ENCODE results near the gene GRM1.

Gene GRM1

GRCh38 chr6:146041282-146041681 lies 12.4 kb downstream of the GRM1 start:
- H3K27me3 ChIP-seq (ENCODE audit: insufficient read depth, low read depth, severe bottlenecking), result peaks cover 6% of the 10 kb centered on the region
- H3K36me3 ChIP-seq, result no peaks in the 10 kb centered on the region
- no peaks in the 10 kb centered on the region for H3K9me3 ChIP-seq (ENCODE audit: severe bottlenecking)
- TF ChIP-seq CTCF (IDR thresholded peaks at IDR 0.05; ENCODE audit: low read depth, low read length), result peak; percentile 64
- peak; percentile 60 for DNase-seq
- no peak overlapping the region for H3K27ac ChIP-seq
- H3K4me3 ChIP-seq (ENCODE audit: low read depth, low read length), result no peak overlapping the region

- Histone ChIP-seq H3K36me3 (no peaks in the 10 kb centered on the region), H3K27me3 (ENCODE audit: insufficient read depth, low read depth, severe bottlenecking) (peaks cover 5% of the 10 kb centered on the region), H3K9me3 (ENCODE audit: severe bottlenecking) (no peaks in the 10 kb centered on the region), H3K27ac (no peak overlapping the region), H3K4me3 (ENCODE audit: low read depth, low read length) (no peak overlapping the region)
- no peak for DNase-seq
- no peak for TF ChIP-seq CTCF (IDR thresholded peaks at IDR 0.05; ENCODE audit: low read depth, low read length)
Measured at GRCh38 chr6:146047371-146047770, 18.5 kb downstream of the GRM1 start.

GRCh38 chr6:146050168-146050567 lies 21.3 kb downstream of the GRM1 start:
- no peak for DNase-seq
- no peak overlapping the region for H3K27ac ChIP-seq
- H3K27me3 ChIP-seq (ENCODE audit: insufficient read depth, low read depth, severe bottlenecking), result peaks cover 4% of the 10 kb centered on the region
- H3K4me3 ChIP-seq (ENCODE audit: low read depth, low read length), result no peak overlapping the region
- H3K9me3 ChIP-seq (ENCODE audit: severe bottlenecking), result no peaks in the 10 kb centered on the region
- H3K36me3 ChIP-seq, result no peaks in the 10 kb centered on the region
- no peak for TF ChIP-seq CTCF (IDR thresholded peaks at IDR 0.05; ENCODE audit: low read depth, low read length)

- no peak overlapping the region for H3K4me3 ChIP-seq (ENCODE audit: low read depth, low read length)
Measured at GRCh38 chr6:146056506-146056905, 27.6 kb downstream of the GRM1 start.

GRCh38 chr6:146065690-146066089 lies 36.8 kb downstream of the GRM1 start:
- Histone ChIP-seq H3K27me3 (ENCODE audit: insufficient read depth, low read depth, severe bottlenecking) (peaks cover 3% of the 10 kb centered on the region), H3K9me3 (ENCODE audit: severe bottlenecking) (no peaks in the 10 kb centered on the region), H3K36me3 (no peaks in the 10 kb centered on the region), H3K4me3 (ENCODE audit: low read depth, low read length) (no peak overlapping the region), H3K27ac (no peak overlapping the region)
- no peak for TF ChIP-seq CTCF (IDR thresholded peaks at IDR 0.05; ENCODE audit: low read depth, low read length)
- DNase-seq, result no peak

More at GRCh38 chr6:146056506-146056905, 27.6 kb downstream of the GRM1 start:
- Histone ChIP-seq H3K9me3 (ENCODE audit: severe bottlenecking) (no peaks in the 10 kb centered on the region), H3K27ac (no peak overlapping the region), H3K36me3 (no peaks in the 10 kb centered on the region), H3K27me3 (ENCODE audit: insufficient read depth, low read depth, severe bottlenecking) (peaks cover 2% of the 10 kb centered on the region)
- no peak for TF ChIP-seq CTCF (IDR thresholded peaks at IDR 0.05; ENCODE audit: low read depth, low read length)
- DNase-seq, result no peak

- no peak for DNase-seq
- Histone ChIP-seq H3K27me3 (ENCODE audit: insufficient read depth, low read depth, severe bottlenecking) (peaks cover 3% of the 10 kb centered on the region), H3K9me3 (ENCODE audit: severe bottlenecking) (no peaks in the 10 kb centered on the region), H3K27ac (no peak overlapping the region), H3K4me3 (ENCODE audit: low read depth, low read length) (no peak overlapping the region), H3K36me3 (no peaks in the 10 kb centered on the region)
- TF ChIP-seq CTCF (IDR thresholded peaks at IDR 0.05; ENCODE audit: low read depth, low read length), result no peak
Measured at GRCh38 chr6:146066506-146066905, 37.6 kb downstream of the GRM1 start.
